EH (cell line): ENCODE data around the gene ERO1A.
"Not testable (repeated sequence)": the region's sequence is repeated elsewhere in the genome, so short reads cannot be mapped to it uniquely, and the experiment has no call there.

Source experiments
- DNase-seq: peaks from one replicate; pipeline ENCODE4 v3.0.0-alpha.2; 2015; ENCODE audit warnings: low read depth

ERO1A gene

GRCh38 chr14:52695481-52696091 is at the start of gene ERO1A:
Gene ERO1A, minus strand, starts transcription at chr14:52695558. Its CDS starts 77 bp downstream, at chr14:52695481.
- peak; percentile 88 for DNase-seq

DNA sequence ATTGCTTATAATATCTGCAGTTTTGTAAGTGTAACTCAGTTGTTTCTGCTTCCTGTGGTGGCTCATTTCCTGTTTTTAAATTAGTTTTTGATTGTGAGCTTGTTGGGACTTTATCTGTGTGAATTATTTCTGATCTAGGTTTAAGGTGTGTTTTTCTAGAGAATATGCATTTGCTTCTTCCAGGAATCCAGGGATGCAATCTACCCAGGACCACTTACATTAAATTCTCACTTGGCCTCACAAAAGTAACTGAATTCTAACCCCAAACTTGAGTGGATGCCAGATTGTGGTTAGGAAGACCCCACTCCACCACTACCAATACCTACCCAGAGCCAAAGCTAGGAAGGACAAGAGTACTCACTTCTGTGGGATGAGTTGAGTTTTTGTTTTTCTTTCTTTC is 46.5 kb upstream of the ERO1A start:
- DNase-seq: no peak

- no peak for DNase-seq
Measured at GRCh38 chr14:52740751-52741150, 45.4 kb upstream of the ERO1A start.

DNA sequence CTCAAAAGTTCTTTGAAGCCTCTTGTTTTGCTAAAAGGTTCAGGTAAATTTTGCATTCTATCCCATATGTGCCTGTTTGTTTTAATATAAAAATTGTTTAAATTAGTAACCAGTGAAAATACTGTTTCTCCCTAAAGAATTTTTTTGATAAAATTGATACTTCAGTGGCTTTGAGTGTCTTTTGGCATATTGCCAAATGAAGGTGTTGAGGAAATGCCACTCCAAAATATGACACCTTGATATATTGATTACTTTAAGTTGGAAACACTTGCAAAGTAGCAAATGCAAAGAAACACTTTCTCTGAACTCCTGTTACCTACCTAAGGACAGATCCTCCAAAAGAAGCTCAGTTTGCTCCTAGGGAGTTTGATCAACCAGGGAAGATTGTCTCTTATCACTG is 43.1 kb upstream of the ERO1A start:
- no peak for DNase-seq

DNA sequence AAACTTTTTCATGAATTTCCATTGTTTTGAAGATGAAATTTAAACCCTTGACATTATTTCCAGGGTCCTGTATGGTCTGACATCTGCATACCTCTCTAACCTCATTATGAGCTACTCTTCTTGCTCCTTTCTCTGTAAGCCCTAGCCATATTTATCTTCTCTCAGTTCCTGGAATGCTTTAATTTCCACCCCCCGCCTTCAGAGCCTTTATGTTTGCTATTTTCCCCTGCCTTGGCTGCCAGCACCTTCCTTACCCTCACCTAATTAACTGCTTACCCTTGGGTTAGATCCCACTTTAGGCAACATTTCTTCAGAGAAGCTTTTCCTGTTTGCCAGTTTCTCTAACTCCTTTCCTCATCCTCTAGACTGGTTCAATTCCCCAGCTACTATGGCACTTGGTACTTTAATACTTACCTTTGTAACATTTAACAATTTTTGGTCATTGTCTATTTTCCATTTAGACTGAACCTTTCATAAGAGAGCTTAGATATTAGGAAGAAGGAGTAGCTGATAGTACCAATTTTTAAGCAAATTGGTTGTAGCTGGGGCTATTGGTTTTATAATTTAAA is 40.6 kb upstream of the ERO1A start:
- no peak for DNase-seq

DNA sequence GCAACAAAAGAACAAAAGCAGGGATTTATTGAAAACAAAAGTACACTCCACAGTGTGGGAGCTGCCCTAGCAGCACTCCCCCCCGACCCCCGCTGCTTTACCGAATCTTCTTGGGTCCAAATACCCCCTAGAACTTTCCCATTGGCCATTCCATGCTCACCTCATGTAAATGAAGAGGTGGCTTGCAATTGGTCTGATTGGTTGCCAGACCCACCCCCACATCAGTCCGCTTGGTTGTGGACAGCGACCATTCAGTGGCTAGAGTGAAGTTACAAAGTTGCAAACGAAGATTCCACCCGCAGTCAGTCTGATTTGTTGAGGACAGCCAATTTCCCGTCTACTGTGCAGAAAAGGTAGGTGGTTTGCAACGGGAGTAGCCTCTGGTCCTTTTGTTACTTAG is 38.5 kb upstream of the ERO1A start:
- DNase-seq: no peak

GRCh38 chr14:52730709-52731111 is 35.4 kb upstream of the ERO1A start:
- peak; percentile 34 for DNase-seq

DNA sequence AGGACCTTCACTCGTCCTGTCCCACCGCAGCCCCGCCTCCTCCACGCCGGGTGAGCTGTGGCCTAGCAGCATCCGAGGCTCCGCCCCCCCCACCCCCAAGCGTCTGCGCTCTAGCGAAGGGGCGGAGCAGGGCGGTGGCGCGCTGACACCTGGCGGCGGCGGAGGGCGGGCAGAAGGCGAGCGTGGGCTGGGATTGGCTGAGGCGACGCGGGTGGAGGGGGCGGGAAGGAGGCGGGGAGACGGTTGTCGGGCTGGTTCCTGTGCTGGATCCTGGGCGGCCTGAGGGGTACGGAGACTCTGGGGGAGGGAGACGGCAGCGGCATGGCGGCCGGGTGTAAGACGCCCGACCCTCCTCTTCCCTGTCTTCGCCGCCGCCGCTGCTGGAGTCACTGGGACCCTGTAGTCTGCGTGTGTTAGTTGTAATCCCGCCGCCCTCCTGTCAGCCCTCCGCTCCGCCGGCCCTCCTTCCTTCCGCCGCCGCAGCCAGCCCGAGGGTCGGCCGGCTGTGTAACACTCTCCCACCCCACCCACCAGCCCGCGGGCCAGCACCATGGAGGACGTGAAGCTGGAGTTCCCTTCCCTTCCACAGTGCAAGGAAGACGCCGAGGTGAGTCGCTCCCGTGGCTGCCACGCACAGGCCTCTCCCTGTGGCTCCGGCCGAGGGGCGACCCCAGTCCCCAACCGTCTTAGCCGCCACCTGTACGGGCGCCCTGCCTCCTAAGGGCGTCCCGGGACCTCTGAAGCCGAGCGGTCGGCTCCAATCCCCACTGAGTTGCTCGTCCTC is 34.8 kb upstream of the ERO1A start, which contains the start of gene STYX:
STYX (plus strand) TSS at position 242 of the 784 bp plus-strand sequence; CDS start at position 551, 309 bp downstream.
- peak; percentile 99 for DNase-seq

DNA sequence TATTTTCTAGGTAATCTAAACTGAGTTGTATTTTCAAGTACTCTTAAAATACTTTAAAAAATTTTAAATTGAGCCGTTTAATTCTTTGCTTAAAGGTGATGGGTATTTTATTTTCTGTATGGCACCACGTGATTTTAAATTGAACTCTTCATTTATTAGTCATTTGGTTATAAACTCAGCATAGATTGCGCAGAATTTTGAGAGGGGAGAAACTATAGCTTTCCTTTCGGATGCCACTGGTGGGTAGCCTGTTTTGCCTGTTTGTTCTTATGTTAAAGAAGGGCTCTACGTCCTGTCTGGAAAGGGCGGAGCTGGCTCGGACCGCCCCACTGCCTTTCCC is 34.2 kb upstream of the ERO1A start:
- DNase-seq: no peak

- not testable (repeated sequence) for DNase-seq
Measured at GRCh38 chr14:52729035-52729434, 33.7 kb upstream of the ERO1A start.

GRCh38 chr14:52727509-52727908 is 32.2 kb upstream of the ERO1A start:
- DNase-seq: not testable (repeated sequence)

DNA sequence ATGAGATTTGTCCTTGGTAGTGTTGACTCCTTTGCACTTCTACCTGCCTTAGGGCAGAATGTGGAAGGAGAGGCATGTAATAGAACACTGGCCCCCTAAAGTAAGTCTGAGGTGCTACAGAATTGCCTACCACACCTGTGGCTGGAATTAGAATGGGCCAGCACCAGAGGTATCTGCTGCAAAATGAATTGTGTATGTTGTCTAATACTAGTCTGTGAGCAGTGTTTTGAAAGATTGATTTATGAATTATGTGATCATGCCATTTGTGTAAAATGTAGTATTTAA is 28.9 kb upstream of the ERO1A start:
- no peak for DNase-seq

- DNase-seq: no peak
Measured at GRCh38 chr14:52723514-52724359, 28.4 kb upstream of the ERO1A start.

DNA sequence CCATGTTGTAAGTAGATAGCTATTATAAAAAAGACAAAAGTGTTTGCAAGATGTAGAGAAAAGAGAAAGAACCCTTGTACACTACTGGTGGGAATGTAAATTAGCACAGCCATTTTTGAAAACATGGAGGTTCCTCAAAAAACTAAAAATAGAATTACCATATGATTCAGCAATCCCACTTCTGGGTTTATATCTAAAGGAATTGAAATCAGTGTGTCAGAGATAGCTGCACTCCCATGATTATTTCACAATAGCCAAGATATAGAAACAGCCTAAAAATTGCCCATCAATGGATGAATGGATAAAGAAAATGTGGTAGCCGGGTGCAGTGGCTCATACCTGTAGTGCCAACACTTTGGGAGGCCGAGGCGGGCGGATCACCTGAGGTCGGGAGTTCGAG is 20.8 kb upstream of the ERO1A start:
- no peak for DNase-seq

DNA sequence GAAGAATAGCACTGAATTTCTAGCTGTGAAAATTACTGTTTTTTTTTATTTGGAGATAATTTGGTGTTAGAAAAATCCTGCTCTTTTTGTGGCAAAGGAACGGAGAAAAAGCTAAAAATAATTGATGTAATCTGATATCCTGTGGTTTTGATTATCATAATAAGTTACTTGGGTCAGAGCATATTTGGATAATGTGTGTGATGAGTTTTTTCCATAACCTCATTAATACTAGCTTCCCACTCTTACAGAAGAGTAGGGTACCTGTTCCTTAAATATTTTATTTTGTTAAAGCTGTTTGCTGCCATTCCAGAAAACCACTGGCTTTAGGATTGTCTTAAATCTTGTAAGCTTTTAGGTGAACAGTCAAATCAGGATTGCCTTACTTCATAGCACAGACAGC is 16.3 kb upstream of the ERO1A start:
- peak; percentile 58 for DNase-seq

DNA sequence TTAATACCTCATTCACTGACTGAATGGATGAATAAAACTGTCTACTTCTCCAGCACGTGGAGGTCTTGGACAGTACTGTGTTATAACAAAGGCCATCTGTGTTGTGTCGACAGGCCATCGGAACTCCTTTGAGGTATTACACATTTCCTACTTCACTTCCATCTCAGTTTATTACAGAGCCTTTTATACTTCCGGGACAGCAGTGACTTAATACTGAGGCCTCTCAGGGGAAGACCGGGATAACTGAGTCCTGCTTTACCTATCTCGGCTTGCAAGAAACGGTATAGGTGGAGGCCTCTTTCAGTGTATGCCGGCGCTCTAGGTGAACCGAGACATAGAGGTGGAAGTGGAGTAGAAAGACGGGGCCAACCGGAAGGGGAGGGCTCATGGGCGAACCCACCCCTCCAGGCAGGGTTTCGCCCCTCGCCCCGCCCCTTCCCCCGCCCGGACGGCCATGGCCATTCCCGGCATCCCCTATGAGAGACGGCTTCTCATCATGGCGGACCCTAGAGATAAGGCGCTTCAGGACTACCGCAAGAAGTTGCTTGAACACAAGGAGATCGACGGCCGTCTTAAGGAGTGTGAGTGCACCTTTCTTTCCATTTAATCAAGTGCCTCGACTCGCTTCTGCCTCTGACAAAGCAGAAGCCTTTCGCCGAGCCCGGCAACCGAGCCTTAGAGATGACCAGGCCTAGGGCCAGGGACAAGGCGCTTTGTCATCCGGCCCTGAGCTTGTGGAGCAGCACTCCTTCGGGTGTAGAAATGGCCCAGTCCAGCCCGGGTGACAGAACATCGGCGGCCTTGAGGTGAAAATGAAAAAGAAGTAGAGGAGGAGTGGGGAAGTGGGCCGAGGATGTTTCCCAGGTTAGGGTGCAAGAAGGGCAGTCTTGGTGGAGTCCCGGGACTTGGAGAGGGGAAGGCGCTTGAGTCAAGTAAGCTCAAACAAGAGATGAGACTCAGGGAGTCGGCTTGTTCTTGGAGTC is 11.7 kb upstream of the ERO1A start, which contains the start of gene PSMC6:
PSMC6 (plus strand) TSS at position 477 of the 983 bp plus-strand sequence; CDS start at position 497, 20 bp downstream.
- peak; percentile 90 for DNase-seq

- DNase-seq: peak; percentile 22
Measured at GRCh38 chr14:52706286-52706685, 10.9 kb upstream of the ERO1A start.

DNA sequence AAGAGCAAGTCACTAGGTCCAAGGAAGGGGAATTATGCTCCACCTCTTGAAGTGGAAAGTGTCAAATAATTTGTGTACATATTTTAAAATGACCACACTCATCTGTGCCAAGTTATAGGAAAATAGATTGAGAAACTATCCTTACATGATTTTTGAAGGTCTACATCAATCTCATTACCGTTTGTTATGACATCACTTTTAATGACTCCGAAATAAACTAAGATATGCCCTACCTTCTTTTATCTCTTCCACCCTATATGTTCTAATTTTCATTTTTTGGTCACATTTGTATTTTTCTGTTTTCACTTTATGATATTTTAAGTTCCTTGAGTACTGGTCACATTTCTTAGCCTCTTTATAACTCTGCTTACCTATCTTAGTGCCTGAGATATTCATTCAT is 8.3 kb upstream of the ERO1A start:
- DNase-seq: no peak

- DNase-seq: peak; percentile 97
Measured at GRCh38 chr14:52703225-52703624, 7.9 kb upstream of the ERO1A start.

- no peak for DNase-seq
Measured at GRCh38 chr14:52701223-52701622, 5.9 kb upstream of the ERO1A start.

DNA sequence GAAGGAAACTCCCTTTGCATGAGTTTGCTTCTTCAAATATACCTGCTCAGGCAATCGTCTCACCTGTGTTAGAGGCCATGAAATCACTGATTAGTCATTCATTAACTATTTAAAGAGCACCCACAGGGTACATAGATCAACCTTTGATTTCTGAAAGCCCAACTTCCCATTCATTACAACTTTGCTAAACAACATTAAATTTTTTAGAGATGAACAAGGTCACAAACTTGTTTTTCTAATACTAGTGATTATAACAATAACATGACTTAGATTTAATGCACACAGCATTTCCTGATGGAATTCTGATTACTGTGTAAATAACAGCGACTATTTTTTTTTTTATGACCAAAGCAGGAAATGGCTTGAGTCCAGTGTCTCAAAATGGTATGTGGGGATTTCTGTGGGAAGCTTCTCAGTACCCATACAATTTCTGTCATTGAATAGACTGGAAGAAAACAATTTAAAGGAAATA is 5.4 kb upstream of the ERO1A start:
- DNase-seq: peak; percentile 51
